ENCODE measurements around the gene PNLIP. TPM values are rescaled to one million over a fixed set of nuclear protein-coding genes. Genes with fewer than 3 reads are reported as not detected.

PNLIP gene
- total RNA-seq, 2 experiments from 2014 or later = not detected

DNA sequence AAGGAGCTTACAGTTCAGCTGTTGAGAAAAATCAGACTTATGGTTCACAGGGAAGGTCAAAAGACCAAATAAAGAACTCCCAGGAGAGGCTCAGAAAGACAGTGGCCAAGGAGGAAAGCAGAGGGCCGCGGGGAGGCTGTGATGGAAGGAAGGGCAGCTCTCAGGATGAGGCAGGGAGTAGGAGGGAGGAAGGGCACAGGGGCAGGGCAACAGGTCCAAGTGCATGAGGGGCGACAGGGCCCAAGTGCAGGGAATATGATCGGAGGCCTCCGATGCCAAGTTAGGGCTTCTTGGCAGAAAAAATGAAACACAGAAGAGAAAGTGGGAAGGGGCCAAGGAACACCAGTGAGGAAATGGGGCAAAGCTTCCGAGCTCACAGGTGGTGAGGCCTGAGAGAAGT is 61.6 kb downstream of the PNLIP start:
- intact Hi-C loops (cut with micrococcal nuclease) = no loop called here
- ChIA-PET CTCF (interaction anchor here (1.2 kb wide), 1 partner anchor 181 kb away, joined by 3 read pairs; no protein-coding TSS in a partner anchor), POLR2A (no interaction called here)
- H3K36me3 Mint-ChIP-seq (ENCODE audit: low read depth) = no peaks in the 10 kb centered on the region
- H3K27ac Mint-ChIP-seq = no peak overlapping the region
- ATAC-seq (no peak), DNase-seq (no peak)
- H3K4me1 Mint-ChIP-seq (ENCODE audit: low read depth) = no peaks in the 10 kb centered on the region
- peaks cover 8% of the 10 kb centered on the region for H3K27me3 Mint-ChIP-seq
- no peaks in the 10 kb centered on the region for H3K9me3 Mint-ChIP-seq
- no peak overlapping the region for H3K4me3 Mint-ChIP-seq
- TF ChIP-seq, protein P1, sequence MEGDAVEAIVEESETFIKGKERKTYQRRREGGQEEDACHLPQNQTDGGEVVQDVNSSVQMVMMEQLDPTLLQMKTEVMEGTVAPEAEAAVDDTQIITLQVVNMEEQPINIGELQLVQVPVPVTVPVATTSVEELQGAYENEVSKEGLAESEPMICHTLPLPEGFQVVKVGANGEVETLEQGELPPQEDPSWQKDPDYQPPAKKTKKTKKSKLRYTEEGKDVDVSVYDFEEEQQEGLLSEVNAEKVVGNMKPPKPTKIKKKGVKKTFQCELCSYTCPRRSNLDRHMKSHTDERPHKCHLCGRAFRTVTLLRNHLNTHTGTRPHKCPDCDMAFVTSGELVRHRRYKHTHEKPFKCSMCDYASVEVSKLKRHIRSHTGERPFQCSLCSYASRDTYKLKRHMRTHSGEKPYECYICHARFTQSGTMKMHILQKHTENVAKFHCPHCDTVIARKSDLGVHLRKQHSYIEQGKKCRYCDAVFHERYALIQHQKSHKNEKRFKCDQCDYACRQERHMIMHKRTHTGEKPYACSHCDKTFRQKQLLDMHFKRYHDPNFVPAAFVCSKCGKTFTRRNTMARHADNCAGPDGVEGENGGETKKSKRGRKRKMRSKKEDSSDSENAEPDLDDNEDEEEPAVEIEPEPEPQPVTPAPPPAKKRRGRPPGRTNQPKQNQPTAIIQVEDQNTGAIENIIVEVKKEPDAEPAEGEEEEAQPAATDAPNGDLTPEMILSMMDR (IDR thresholded peaks at IDR 0.05) = no peak

DNA sequence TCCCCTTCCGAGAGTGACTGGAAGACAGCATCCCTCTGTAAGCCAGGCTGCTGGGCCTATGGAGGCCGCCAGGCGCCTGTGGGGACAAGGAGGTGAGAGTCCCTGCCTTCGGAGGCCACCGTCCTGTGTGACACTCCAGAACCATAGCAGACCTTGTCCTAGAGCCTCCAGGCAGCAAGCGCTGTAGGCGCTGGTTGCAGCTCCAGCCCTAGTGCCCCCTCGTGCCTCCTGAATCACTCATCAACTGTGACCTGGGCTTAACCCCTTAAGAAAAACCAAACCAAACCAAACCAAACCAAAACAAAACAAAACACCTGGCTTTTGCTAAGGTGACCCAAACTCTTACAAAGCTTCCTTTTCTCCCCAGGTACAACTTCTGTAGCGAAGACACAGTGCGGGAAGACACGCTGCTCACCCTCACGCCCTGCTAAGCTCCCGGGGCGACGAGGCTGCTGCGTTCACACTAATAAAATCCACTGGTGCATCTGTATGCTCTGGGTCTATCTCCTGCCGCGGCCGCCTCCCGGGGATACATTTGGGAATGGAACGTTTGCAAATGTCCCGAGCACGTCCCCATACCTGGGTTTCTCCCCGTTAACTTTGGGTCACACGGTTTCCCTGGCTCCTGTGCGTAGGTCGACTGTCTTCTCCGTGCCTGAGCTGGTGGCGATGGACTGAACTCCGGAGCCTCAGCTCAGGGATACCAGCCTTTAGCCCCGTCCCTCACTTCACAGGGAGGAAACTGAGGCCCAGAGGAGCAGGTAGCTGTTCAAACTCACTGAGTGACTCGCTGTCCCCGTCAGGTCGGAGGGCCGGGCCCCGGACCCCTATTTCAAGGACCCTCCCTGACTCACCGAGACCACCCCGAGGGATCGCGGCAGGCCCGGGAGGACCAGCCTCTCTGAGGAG is 63.2 kb downstream of the PNLIP start:
- H3K9me3 Mint-ChIP-seq = no peaks in the 10 kb centered on the region
- peaks cover 11% of the 10 kb centered on the region for H3K27me3 Mint-ChIP-seq
- ATAC-seq (no peak), DNase-seq (no peak)
- no peak overlapping the region for H3K4me3 Mint-ChIP-seq
- H3K27ac Mint-ChIP-seq = no peak overlapping the region
- intact Hi-C loops (cut with micrococcal nuclease) = no loop called here
- no peaks in the 10 kb centered on the region for H3K4me1 Mint-ChIP-seq (ENCODE audit: low read depth)
- TF ChIP-seq, protein P1 (IDR thresholded peaks at IDR 0.05) = no peak
- no peaks in the 10 kb centered on the region for H3K36me3 Mint-ChIP-seq (ENCODE audit: low read depth)
- ChIA-PET CTCF (no interaction called here), POLR2A (no interaction called here)

DNA sequence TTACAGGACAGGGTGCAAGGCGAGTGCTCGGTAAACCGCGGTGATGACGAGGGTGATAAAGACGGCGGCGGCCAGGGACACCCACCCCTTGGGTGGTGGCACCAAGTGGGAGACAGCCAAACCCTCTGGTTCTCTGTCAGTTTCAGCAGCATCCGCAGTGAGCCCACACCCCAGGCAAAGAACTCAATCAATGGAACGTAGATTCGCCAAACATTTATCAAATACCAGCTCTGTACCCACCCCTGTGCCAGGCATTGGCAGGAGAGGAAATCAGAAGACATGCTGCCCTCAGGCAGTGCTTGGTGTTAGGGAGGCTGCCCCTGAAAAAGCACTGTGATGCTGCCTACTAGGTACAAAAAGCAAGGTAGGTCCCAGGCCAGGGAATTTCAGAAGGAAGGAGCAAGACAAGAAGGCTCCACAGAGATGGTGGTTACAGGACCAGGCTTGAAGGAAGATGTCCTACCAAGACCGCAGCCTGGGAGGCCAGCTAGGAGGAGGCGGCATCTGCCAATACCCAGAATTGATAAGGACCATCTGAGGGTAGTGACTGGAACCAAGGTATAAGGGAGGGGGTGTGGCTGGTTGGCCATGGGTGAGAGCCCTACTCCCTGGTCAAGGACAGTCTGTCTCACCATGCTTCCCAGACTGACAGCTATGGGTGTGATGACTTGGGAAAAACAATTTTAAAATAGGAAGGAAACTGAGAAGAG is 64.9 kb downstream of the PNLIP start:
- no peak for DNase-seq
- TF ChIP-seq, protein P1 (IDR thresholded peaks at IDR 0.05) = no peak
- ChIA-PET POLR2A (no interaction called here), CTCF (no interaction called here)
- peaks cover 9% of the 10 kb centered on the region for H3K27me3 Mint-ChIP-seq
- intact Hi-C loops (cut with micrococcal nuclease) = no loop called here
- ATAC-seq = no peak
- H3K9me3 Mint-ChIP-seq = no peaks in the 10 kb centered on the region
- H3K27ac Mint-ChIP-seq = no peak overlapping the region
- no peak overlapping the region for H3K4me3 Mint-ChIP-seq
- no peaks in the 10 kb centered on the region for H3K36me3 Mint-ChIP-seq (ENCODE audit: low read depth)
- no peaks in the 10 kb centered on the region for H3K4me1 Mint-ChIP-seq (ENCODE audit: low read depth)

DNA sequence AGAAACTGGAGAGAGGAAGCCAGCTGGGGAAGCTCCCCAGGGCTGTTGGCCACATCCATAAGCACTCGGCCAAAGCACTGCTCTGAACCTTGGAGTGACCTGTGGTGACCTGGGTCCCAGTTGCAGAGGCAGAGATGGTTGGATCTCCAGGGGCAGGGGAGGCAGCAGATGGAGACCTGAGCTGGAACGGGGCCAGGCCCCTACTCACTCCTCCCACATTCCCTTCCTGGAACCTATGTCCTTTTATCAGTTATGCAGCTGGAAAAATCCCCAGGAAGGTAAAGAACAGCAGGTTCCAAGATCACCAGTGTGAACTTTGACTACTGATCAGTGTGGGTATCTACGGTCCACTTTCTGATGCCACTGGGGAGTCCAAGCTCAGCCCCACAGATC is 65.4 kb downstream of the PNLIP start:
- ChIA-PET CTCF (no interaction called here), POLR2A (no interaction called here)
- Mint-ChIP-seq H3K27me3 (peaks cover 9% of the 10 kb centered on the region), H3K27ac (no peak overlapping the region), H3K4me1 (ENCODE audit: low read depth) (no peaks in the 10 kb centered on the region), H3K9me3 (no peaks in the 10 kb centered on the region), H3K36me3 (ENCODE audit: low read depth) (no peaks in the 10 kb centered on the region), H3K4me3 (no peak overlapping the region)
- TF ChIP-seq, protein P1 (IDR thresholded peaks at IDR 0.05) = no peak
- DNase-seq (no peak), ATAC-seq (no peak)
- intact Hi-C loops (cut with micrococcal nuclease) = no loop called here
